Ecto neural progenitor cell (in vitro differentiated cells): ENCODE results near the gene SRPX.

Experiments
- DNase-seq: peaks from one replicate; pipeline ENCODE4 v3.0.0-alpha.2; 2018; ENCODE audit warnings: low spot score

SRPX gene

DNA sequence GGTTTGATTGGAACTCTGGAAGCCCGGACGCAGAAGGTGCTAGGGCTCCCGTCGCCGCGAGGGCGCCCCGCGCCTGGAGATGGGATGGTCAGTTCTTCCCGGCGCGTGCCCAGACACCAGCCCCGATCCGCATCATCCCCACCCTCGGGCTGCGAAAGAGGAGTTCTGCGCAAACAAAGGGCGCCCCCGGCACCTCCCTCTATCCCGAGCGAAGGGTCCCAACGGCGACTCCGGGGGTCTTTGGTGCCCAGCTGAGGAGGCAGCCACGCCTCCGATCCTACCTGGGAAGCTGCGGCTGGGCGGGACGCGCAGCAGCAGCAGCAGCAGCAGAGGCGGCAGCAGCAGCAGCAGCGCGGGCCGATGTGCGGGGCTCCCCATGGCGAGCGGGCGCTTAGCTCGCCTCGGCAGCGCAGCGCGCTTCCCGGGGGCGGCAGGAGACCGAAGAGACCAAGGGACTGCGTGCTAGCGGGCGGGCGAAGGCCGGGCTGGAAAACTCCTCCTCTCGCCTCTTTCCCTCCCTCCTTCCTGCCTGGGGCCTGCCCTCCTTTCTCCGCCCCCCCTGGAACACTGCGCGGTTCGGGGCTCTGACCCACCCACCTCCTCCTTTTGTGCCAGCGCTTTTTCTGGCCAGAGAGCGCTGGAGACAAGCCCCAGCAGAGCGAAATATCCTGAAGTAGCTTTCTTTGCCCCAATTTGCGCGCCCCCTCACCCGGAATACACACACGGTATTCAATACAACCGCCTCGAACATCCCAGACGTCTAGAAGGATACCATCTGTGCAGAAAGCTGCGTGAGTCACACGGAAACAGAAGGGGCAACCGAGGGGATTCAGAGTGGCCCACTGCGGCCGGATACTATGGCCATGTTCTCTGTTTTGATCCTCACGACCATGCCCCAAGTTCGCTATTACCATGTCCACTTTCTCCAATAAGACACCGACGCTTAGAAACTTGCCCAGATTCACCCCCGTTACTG is at the start of gene SRPX:
Gene SRPX (minus strand): TSS at position 457 of the 976 bp plus-strand sequence. CDS start 79 bp downstream, at position 378.
- DNase-seq, result peak; percentile 51

- DNase-seq, result no peak
These were observed 47.3 kb upstream of the SRPX start for GRCh38 chrX:38268011-38268410.

DNA sequence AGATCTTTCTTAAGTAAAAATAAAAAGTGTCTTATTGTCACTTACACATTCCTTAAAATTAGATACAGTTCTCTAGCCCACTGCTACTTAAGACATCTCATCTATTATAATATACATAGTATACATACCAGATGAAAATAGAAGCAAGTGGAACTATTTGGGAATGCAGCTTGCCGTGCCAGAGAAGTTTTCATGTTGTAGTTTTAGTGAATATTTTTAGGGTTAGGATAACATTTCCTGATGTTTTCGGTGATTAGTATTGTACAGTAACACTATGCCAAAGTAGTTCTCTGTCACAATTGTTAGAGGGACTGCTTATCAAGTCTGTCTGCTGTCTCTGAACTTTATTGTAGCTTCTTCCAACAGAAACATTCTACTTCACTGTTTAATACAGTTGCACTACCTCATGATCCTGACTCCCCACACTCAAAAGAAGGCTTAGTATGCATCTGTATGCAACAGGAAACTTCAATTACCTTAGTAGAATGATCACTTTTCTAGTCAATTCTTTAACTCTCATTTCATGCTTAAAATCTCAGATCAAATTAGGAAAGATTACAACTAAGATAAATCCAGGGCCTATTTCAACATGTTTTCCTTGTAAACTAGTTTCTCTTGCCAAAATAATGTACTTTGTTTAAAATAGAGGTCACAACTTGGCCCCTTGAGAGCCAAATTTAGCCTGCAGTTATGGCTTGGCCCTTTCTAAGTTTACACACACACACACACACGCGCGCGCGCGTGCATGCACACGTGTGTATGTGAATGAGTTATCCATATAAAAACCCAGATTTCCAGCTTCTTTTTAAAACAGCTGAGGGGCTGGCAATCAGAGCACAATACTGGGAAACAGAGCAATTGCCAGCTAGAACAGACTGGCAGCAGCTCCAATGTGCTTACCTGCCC is 42.3 kb upstream of the SRPX start:
- DNase-seq, result no peak

- DNase-seq, result no peak
These were observed 39.6 kb upstream of the SRPX start for GRCh38 chrX:38260231-38260630.

DNA sequence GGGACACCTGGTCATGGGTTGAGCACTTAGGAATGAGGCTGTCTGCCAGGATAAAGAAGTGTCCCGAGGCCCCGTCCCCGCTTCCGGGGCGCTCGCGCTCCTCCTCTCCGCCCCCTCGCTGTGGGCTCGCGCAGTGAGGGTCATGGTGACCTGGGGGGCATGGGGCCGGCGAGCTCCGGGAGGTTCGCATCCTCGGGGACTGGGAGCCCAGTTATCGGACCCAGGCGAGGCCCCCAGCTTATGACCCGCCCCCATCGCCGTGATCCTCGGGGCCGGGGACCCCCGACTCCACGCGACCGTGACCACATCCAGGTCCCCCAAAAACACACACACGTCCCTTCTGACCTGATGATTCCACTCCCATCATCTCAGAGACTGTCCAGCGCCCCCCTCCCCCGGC is 35.3 kb upstream of the SRPX start:
- no peak for DNase-seq

GRCh38 chrX:38249965-38250364 is 29.3 kb upstream of the SRPX start:
- DNase-seq, result no peak

- no peak for DNase-seq
These were observed 26.4 kb upstream of the SRPX start for GRCh38 chrX:38247051-38247450.

GRCh38 chrX:38240541-38240940 is 19.9 kb upstream of the SRPX start:
- no peak for DNase-seq

- DNase-seq, result no peak
These were observed 16.4 kb upstream of the SRPX start for GRCh38 chrX:38236901-38237615.

DNA sequence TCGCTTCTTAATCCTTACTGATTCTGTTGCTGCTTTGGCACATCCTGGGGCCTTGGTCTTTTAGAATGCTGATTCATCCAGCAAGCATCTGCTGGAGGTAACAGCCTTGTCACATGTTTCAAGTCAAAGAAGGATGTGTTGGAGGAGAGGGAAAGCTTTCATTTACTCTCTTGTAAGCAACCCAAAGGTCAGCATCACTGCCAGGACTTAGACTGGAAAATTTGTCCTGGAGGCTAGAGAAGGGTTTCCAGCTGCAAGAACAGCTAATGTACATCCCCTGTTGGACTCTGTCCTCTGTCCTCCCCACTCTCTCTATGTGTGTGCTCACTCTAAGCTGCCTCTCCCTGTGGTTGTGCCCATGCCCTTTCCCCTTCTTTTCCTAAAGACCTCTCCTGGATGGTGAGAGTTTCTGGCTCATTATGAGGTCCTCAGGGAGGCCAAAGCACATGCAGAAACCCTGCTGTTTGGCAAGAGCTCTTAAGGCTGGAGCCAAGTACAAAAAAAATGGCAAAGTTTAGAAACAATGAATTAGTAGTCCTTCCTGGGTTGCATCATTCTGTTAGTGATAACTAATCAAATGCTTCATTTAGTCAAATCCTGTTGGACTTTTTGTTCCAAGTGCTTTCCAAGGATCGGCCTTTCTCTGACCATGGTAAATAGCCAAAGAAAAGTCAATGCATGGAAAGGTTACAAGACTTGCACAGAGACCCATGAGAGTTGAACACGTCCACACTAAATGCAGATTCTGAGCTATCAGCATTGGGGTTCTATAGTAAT is 13.4 kb upstream of the SRPX start:
- DNase-seq, result no peak

DNA sequence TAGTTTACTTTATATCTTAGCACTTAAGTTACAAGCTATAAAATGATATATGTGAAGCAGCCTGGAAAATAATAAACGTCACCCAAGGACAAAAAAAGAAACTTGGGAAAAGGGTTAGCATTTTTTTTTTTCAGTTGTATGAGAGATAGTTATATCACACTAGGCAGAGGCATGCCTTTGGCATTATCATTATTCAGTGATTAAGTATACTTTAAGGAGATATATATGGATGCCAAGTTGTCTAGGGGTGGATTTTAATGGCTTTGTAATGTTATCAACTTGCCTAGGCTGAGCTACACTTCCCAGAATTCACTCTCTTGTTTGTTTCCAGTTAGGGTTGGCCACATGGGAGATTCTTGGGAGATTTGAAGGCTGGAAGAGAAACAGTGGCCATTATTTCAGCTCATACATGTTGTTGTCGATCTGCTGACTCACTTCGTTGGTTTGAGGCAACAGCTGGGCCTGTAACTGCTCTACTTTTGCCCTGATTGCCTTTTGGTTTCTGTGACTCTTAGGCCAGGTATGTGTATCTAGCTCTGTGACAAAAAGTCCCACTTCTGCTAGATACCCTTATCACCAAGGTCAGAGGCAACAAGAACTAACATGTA is 11.5 kb upstream of the SRPX start:
- DNase-seq, result no peak

GRCh38 chrX:38225093-38225492 is 4.4 kb upstream of the SRPX start:
- DNase-seq, result no peak

DNA sequence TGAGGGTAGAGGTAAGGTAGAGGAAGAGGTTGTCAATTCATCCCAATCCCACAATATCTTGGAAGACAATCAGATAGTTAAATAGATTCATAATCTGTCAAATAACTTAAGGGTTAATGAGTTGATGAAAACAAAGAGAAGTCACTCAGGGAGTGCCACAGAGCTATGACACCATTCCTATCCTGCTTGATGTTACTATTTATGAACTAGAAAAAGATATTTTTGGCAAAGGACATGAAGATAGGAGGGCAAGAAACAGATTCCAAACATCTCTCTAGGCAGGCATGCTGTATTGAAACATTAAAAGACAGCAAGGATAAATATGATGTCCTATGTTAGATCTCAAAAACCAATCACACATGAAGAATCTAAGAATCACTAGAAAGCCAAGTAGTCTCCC is 3.5 kb upstream of the SRPX start:
- DNase-seq, result no peak

- DNase-seq, result no peak
These were observed 789 bp upstream of the SRPX start for GRCh38 chrX:38221391-38221929.

GRCh38 chrX:38220024-38220414 is 652 bp downstream of the SRPX start:
- DNase-seq, result peak; percentile 60

GRCh38 chrX:38216642-38217041 is 4.0 kb downstream of the SRPX start:
- DNase-seq, result no peak

DNA sequence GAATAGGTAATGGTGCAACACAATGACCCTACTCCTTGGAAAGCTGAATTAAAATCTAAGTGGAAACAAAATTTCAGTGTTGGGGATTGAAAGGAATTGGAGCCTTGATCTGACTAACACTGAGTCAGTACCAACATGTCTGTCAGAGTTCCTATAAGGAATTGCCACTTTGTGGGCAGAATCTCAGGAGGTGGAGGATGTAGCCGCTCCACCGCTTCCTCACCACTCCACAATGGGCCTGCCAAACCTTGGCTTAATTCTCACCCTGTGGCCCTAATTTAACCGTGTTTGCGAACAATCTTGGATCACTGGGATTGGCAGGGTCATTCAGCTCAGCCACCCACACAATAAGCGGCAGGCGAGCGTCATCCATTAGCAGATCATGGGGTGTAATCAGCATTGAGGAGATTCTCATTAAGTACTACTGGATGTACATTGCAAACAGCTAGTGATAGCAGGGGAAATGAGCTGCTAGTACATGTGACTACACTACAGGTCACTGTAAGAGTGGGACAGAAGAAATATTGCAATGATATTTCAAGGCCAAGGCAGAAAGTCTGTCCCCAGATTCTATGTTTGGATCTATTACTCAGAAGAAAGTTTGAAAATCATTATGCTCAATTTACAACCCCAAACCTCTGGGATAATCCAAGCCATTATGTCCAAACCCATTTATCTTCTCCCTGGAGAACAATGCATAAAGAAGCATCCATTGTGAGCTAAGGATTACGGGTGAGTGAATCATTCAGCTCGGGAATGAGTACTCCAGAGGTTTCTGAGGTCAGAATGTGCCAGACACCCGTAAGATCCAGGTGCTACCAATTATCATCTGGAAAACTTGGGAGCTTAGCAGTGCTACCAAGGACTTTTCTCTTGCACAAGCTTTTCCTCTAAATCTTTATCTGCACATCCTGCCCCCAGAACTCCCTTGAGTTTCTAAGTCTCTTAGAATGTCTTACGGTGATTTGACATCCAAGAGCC is 5.8 kb downstream of the SRPX start:
- DNase-seq, result no peak

- DNase-seq, result no peak
These were observed 6.6 kb downstream of the SRPX start for GRCh38 chrX:38214044-38214443.

- no peak for DNase-seq
These were observed 8.6 kb downstream of the SRPX start for GRCh38 chrX:38211891-38212635.
